OCI-LY7 (cell line): ENCODE data around the gene TIMP3.

Experiments
- CTCF ChIP-seq: fragments of 200-600 bp; sonication (generic); conservative IDR thresholded peaks from 2 replicates; pipeline ENCODE4 v1.5.1; 2014; ENCODE audit warnings: mild to moderate bottlenecking, antibody characterized with exemption, low read length, moderate library complexity, mixed read lengths
- EZH2phosphoT487 ChIP-seq: fragments of 200-600 bp; sonication (generic); IDR thresholded peaks from 2 replicates; pipeline ENCODE4 v1.6.1; 2018; ENCODE audit warnings: low read depth, borderline replicate concordance, mild to moderate bottlenecking, mixed run types, antibody characterized with exemption, low read length, moderate library complexity, mixed read lengths

DNA sequence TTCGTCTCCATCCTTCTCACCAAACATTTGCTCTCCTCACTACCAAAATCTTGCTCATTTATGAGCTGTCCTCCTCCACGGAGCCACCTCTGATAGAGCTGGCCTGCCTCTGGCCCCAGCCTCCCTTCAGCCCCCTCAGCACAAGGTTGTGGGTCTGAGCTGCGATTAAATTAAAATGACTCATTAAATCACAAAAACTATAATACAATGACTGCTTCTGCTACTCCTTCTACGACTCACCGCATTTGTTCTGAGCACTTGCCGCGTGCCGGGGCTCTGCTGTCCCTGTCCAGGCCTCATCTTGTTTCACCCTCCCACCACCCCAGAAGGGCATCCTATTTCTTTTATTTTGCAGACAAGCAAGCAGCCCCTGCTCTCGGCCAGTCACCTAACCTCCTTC, 49.2 kb upstream of the TIMP3 start:
- TF ChIP-seq CTCF = no peak
- TF ChIP-seq EZH2phosphoT487 = no peak
